ENCODE results near the gene SLC7A14.

GRCh38 chr3:170539897-170540296 lies 46.0 kb downstream of the SLC7A14 start:
- TF ChIP-seq POLR2AphosphoS5 (IDR thresholded peaks at IDR 0.05), result no peak
- no peak for TF ChIP-seq CTCF (IDR thresholded peaks at IDR 0.05)
- no peak for TF ChIP-seq POLR2A (IDR thresholded peaks at IDR 0.05)
- TF ChIP-seq EP300 (IDR thresholded peaks at IDR 0.05), result no peak
